ENCODE measurements around the gene NCOR2. TPM values are rescaled to one million over a fixed set of nuclear protein-coding genes. Genes with fewer than 3 reads are reported as not detected.

The NCOR2 gene
- polyA plus RNA-seq, 1 donor (not counting 4 experiments of a cell fraction or from before 2014, with no cell fraction given): 4.7 TPM

GRCh38 chr12:124547626-124548025 lies 19.8 kb downstream of the NCOR2 start:
- no peaks in the 10 kb centered on the region for H3K9me3 ChIP-seq (ENCODE audit: control insufficient read depth, low read depth, low read length)
- H3K27me3 ChIP-seq (ENCODE audit: control insufficient read depth, extremely low read depth, insufficient read depth, low read length): no peaks in the 10 kb centered on the region
- H3K27ac ChIP-seq (ENCODE audit: control insufficient read depth, insufficient read depth, low read length): no peak overlapping the region
- H3K9me1 ChIP-seq (ENCODE audit: control insufficient read depth, extremely low read depth, insufficient read depth, low read length): no peaks in the 10 kb centered on the region
- no peak overlapping the region for H3K4me3 ChIP-seq (ENCODE audit: control insufficient read depth in 2 of 3, extremely low read depth in 1 of 3, insufficient read depth in 2 of 3, low read depth in 1 of 3, low read length in 3 of 3)
- DNase-seq (ENCODE audit: low read depth, low spot score): no peak
- H3K4me2 ChIP-seq (ENCODE audit: control insufficient read depth, extremely low read depth, insufficient read depth, low read depth, low read length): no peak overlapping the region
- peaks cover 42% of the 10 kb centered on the region for H3K4me1 ChIP-seq (ENCODE audit: control insufficient read depth, extremely low read depth, insufficient read depth, low read length)
- H3K79me2 ChIP-seq (ENCODE audit: control insufficient read depth, insufficient read depth, low read length): peaks cover 94% of the 10 kb centered on the region
- TF ChIP-seq CTCF (optimal IDR thresholded peaks at IDR 0.05 in 1 of 3, IDR thresholded peaks at IDR 0.05 in 1 of 3, conservative IDR thresholded peaks at IDR 0.05 in 1 of 3; ENCODE audit: extremely low read depth in 1 of 3, insufficient read depth in 2 of 3, low read length in 3 of 3) (no peak), EZH2 (IDR thresholded peaks at IDR 0.05; ENCODE audit: low read length) (no peak)
- FAIRE-seq: no peak
- peaks cover 3 to 10% of the 10 kb centered on the region in 2 experiments for H3K36me3 ChIP-seq (ENCODE audit: control insufficient read depth in 2 of 2, extremely low read depth in 1 of 2, insufficient read depth in 2 of 2, low read length in 2 of 2)
- dilution Hi-C loops (cut with MboI; ENCODE audit: extremely low pct_ligation_motif_present, low sequenced_read_pairs): no loop called here
- H4K20me1 ChIP-seq (ENCODE audit: control insufficient read depth, extremely low read depth, insufficient read depth, low read length): peaks cover 39% of the 10 kb centered on the region
- H2AFZ ChIP-seq (ENCODE audit: control insufficient read depth, low read length): no peak overlapping the region
- no peak overlapping the region for H3K9ac ChIP-seq (ENCODE audit: control insufficient read depth, extremely low read depth, insufficient read depth, low read length)

DNA sequence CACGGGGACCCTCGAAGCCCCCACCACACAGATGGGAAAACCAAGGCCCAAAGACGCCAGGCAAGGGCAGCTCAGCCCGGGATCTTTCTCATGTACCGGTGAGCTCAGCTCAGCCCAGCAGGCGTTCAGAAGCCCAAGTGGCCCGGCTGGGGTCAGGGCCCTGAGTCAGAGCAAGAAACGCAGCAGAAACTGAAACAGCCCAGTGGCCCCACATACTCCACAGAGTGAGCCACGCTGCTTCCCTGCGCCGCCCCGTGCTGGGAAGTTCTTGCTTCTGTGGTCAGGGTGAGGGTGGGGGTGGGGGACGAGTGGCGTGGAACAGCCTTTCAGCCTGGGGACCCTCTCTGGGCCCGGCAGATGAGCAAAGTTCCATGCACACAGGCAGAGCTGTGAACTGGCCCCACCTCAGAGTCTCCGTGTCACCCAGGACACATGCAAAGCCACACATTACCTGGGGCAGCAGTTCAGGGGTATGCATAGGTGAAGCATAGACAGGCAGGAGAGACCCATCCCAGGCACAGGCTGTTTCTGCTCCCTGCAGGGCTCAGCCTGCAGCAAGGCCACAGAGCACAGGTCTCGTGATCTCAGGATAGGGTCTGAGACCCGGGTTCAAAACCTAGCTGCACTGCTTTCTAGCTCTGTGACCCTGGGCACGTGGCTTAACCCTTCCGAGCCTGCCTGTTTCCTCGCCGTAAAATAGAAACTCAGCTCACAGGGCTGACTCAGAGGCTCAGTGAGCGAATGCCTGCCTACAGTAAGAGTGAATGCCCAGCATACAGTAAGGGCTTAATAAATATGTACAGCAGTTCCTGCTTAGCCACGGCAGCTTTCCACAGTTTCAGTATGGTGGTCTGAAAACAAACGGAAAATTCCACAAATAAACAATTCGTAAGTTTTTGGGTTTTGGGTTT lies 21.6 kb downstream of the NCOR2 start:
- Histone ChIP-seq H2AFZ (ENCODE audit: control insufficient read depth, low read length) (no peak overlapping the region), H3K4me1 (ENCODE audit: control insufficient read depth, extremely low read depth, insufficient read depth, low read length) (peaks cover 23% of the 10 kb centered on the region)

More for the DNA sequence above, 21.6 kb downstream of the NCOR2 start:
- Histone ChIP-seq H3K36me3 (ENCODE audit: control insufficient read depth in 2 of 2, extremely low read depth in 1 of 2, insufficient read depth in 2 of 2, low read length in 2 of 2) (peaks cover 3 to 10% of the 10 kb centered on the region in 2 experiments), H3K9ac (ENCODE audit: control insufficient read depth, extremely low read depth, insufficient read depth, low read length) (no peak overlapping the region), H3K4me2 (ENCODE audit: control insufficient read depth, extremely low read depth, insufficient read depth, low read depth, low read length) (no peak overlapping the region), H3K9me3 (ENCODE audit: control insufficient read depth, low read depth, low read length) (no peaks in the 10 kb centered on the region), H3K27ac (ENCODE audit: control insufficient read depth, insufficient read depth, low read length) (no peak overlapping the region), H3K9me1 (ENCODE audit: control insufficient read depth, extremely low read depth, insufficient read depth, low read length) (no peaks in the 10 kb centered on the region), H3K79me2 (ENCODE audit: control insufficient read depth, insufficient read depth, low read length) (peaks cover 86% of the 10 kb centered on the region), H4K20me1 (ENCODE audit: control insufficient read depth, extremely low read depth, insufficient read depth, low read length) (peaks cover 45% of the 10 kb centered on the region), H3K27me3 (ENCODE audit: control insufficient read depth, extremely low read depth, insufficient read depth, low read length) (no peaks in the 10 kb centered on the region), H3K4me3 (ENCODE audit: control insufficient read depth in 2 of 3, extremely low read depth in 1 of 3, insufficient read depth in 2 of 3, low read depth in 1 of 3, low read length in 3 of 3) (no peak overlapping the region)
- TF ChIP-seq CTCF (optimal IDR thresholded peaks at IDR 0.05 in 1 of 3, IDR thresholded peaks at IDR 0.05 in 1 of 3, conservative IDR thresholded peaks at IDR 0.05 in 1 of 3; ENCODE audit: extremely low read depth in 1 of 3, insufficient read depth in 2 of 3, low read length in 3 of 3) (no peak), EZH2 (IDR thresholded peaks at IDR 0.05; ENCODE audit: low read length) (no peak)
- FAIRE-seq: no peak
- DNase-seq (ENCODE audit: low read depth, low spot score): no peak
- dilution Hi-C loops (cut with MboI; ENCODE audit: extremely low pct_ligation_motif_present, low sequenced_read_pairs): no loop called here

Data from keratinocyte (primary cell).